HK-2 (cell line): ENCODE data around the gene ZNF414.
"Not testable (repeated sequence)": the region's sequence is repeated elsewhere in the genome, so short reads cannot be mapped to it uniquely, and the experiment has no call there.

Experiments used
- DNase-seq: peaks from one replicate; pipeline ENCODE4 v3.0.0-alpha.2; 2018; ENCODE audit not compliant: unreplicated experiment

The ZNF414 gene, protein sequence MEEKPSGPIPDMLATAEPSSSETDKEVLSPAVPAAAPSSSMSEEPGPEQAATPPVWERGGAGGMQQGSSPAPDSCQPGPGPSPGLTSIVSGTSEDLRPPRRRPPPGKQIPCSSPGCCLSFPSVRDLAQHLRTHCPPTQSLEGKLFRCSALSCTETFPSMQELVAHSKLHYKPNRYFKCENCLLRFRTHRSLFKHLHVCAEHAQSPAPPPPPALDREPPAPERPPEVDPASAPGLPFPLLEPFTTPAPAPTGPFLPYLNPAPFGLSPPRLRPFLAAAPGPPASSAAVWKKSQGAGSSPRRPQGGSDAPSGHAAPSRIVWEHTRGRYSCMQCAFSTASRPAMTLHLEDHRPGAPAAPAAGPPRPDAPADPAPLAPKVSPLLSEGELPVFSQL

DNA sequence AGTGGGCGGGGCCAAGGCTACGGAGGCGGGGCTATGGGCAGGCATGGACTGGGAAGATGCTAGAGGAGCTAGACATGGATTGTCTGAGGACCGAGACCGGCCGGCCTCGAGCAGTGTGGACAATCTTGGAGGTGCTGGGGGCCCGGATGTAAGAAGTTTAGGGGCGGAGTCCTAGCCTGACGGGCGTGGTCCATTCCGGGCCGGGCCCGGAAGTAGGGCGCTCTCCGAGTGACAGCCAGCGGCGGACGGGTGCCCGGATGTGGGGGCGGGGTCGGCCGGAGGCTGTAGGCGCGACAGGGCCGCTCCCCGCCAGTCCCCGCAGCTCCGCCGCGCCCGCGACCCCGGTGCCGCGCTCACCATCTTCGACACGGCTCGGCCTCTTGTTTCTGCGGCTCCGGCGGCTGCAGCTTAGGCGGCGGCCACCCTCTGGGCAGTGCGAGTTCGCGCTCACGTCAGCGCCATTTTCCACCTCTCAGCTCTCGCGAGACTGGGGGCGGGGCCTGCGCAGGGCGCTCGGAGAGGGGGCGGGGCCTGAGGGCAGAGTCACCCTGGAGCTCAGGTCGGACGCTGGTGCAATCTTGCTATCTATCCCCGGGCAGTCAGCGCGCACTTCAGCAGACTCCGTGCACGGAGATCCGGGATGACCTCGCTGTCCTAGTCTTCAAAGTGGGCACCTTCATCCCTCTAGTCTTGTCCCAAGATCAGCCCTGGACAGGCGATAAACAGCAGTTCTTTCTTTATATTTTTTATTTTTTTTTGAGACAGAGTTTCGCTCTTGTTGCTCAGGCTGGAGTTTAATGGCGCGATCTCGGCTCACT lies at the start of gene ZNF414:
TSS of gene ZNF414 (minus strand) at position 481 of the 818 bp plus-strand sequence. CDS start at position 360, 121 bp downstream.
- peak; percentile 97 for DNase-seq

DNA sequence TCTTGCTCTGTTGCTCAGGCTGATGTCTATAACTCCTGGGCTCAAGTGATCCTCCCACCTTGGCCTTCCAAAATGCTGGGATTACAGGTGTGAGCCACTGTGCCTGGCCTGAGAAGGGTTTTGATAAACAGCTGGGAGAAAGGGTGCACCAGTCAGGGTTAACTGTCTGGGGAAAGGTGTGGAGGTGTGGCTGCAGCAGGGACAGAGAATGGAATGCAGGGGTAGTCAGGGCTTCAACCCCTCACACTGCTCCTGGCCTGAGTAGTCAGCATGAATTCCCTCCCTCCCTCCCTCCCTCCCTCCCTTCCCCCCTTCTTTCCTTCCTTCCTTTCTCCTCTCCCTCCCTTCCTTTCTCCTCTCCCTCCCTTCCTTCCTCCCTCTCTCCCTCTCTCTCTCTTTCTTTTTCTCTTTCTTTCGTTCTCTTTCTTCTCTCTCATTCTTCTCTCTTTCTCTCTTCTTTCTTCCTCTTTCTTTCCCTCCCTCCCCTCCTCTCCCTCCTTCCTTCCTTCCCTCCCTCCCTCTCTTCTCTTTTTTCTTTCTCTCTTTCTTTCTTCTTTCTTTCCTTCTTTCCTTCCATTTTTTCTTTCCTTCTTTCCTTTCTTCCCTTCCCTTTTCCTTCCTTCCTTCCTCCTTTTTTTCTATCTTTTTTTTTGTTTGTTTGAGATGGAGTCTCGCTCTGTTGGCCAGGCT lies 47.3 kb upstream of the ZNF414 start:
- no peak for DNase-seq

DNA sequence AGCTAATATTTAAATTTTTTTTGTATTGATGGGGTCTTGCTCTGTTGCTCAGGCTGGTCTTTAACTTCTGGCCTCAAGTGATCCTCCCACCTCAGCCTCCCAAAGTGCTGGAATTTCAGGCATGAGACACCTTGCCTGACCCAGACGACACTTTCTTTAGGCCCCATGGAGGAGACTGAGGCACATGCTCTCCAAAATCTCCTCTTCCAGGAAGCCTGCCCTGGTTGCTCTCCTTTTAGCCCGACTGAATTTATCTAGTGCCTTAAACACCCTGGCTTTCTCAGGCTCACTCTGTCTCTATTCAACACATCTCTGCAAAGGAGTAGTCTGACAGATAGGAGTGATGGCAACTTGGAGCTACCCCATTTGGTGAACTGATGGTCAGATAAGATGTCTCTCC lies 44.4 kb upstream of the ZNF414 start:
- DNase-seq: no peak

DNA sequence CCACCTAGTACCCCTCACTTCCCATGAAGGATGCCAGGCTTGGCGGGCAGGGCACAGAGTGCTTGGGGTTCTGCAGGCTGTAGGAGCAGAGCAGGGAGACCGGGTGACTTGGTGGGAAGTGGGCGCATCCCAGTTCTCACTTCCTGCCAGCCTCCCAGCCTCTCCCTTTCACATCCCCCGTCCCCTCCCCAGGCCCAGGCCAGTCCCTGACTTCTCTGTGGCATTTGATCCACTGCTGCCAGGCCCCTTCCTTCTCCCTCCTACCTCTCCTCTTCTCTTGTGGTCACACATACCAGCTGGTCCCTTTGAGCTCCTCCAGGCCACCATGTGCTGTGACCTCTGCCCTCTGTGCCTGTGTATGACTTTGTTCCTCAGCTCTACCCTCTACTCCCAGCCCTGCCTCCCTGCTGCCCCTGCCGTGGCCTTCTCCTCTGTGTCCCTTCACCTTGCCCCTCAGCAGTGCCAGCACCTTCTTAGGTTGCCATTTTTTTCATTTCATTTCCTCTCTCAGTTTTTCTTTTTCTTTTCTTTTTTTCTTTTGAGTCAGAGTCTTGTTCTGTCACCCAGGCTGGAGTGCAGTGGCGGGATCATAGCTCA lies 43.8 kb upstream of the ZNF414 start:
- DNase-seq: no peak

DNA sequence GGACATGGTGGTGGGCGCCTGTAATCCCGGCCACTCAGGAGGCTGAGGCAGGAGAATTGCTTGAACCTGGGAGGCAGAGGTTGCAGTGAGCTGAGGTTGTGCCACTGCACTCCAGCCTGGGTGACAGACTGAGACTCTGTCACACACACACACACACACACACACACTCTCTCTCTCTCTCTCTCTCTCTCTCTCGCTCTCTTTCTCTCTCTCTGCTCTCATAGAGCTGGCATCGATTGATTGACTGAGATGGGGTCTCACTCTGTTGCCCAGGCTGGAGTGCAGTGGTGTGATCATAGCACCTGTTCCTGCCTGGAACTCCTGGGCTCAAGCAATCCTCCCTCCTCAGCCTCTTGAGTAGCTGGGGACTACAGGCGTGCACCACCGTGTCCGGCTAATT lies 39.8 kb upstream of the ZNF414 start:
- DNase-seq: not testable (repeated sequence)

DNA sequence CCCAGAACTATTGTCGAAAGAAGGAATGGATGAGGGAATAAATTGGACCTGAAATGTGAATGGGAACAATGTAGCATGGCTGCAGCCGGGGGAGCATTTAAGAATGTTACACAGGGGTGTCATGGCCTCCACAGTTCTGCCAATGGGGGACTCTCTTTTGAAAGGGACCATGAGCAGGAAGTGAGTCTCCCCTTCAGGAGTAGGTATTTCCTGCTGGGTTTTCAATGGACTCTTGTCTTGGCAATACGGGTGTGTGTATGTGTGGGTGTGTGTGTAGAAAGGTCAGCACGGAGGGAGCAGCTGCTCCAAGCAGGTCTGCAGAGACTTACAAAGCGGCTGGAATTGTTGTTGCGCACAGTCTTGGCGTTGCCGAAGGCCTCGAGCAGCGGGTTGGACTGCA lies 38.8 kb upstream of the ZNF414 start:
- no peak for DNase-seq

DNA sequence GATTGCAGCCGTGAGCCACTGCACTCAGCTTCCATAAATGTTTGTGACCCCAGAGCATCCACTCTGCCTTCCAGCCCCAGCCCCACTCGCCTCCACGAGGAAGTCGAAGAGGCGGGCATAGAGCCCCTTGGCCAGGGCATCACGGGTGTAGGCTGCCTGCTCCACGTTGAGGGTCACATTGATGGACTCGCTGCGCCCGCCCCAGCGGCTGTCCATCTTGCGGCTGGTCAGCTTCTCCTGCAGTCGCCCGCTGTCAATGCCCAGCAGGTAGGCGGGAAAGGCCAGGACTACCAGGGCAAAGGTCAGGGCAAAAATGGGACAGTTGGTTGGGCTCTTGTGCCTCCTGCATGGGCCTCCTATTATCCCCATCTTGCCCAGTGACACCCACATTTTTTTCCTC lies 36.1 kb upstream of the ZNF414 start:
- no peak for DNase-seq

DNA sequence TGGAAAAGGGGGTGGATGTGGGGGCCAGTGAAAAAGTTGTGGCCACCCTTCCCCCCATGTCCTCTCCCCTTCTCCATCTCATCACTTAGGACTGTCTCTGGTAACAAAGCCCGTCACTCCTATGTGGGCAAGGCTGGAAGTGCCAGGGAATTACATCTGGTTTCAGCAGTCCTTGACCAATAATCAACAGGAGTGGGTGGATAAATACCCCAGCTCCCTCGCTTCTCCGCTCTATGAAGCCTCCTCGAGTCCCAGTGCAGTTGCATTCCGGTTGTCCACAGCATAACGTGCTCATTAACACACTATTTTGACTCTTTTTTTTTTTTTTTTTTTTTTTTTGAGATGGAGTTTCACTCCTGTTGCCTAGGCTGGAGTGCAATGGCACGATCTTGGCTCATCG lies 31.8 kb upstream of the ZNF414 start:
- no peak for DNase-seq

DNA sequence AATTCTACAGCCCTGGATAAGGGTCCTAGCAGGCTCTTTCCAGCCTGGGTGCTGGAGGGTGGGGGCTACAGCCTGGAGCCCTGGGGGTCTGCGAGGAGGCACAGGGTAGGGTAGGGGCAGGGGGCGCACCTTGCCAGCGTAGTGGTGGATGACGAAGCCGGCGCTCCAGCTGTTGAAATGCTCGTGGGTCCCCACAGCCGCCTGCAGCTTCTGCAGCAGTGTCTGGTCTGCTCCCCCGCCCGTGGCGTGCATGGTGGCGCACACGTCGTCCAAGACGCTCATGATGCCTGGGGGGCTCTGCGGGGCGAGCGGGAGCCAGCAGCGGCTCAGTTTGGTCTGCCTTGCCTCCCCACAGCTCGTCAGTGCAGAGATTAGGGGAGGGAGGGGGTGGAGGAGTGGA lies 30.2 kb upstream of the ZNF414 start:
- no peak for DNase-seq

DNA sequence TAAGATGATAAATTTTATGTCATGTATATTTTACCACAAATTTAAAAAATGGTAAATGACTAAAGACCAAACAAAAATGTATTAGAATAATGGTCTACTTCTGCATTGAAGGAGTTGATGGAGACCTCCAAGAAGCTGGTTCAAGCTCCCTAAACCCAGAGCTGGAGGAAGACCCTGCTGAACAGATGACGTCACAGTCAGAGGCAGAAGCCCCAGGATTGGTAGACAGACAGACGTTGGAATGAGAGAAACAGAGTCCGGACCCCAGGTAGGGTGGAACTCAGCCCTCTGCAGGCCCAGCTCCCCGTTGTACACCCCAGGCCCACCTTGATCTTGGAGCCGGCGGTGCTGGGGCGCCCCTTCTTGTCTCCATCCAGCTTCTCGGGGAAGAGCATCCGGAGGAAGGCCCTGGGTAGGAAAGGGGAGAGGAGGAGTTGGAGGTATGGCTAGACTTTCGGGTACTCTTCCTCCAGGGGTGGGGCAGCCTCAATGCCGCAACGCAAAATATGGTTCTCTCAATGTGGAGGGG lies 25.7 kb upstream of the ZNF414 start:
- no peak for DNase-seq

DNA sequence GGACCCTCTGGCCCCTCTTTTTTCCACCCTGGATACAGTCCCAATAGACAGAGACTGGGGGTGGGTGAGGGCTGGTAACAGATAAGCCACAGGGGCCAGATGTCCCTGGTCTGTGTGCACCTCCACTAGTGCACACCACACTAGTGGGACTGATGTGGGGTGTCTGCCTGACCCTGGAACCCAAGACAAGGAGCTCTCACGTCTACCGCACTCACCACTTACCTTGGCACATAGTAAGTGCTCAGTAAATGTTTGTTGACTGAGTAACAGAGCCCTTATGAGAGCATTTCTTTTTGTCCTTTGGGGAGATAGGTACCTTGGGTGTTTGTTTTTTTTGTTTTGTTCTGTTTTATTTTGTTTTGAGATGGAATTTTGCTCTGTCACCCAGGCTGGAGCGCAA lies 23.1 kb upstream of the ZNF414 start:
- DNase-seq: no peak

DNA sequence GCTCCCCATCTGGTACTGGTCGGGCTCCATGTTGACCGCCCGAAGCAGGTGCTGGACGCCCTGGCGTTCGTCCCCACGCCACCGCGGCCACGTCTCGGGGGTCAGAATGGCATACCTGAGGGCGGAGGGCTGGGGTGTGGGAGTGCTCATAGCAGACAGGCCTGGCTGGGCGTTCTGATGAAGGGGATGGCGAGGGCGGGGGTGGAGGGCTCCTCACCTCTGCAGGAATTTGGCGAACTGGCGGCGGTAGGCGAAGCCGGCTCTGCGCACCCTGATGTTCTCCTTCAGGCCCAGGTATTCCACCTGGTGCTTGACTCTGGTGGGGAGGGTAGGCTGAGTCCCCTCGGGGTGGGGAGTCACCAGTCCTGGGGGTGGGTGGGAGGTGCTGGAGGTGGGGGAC lies 22.3 kb upstream of the ZNF414 start:
- DNase-seq: no peak

DNA sequence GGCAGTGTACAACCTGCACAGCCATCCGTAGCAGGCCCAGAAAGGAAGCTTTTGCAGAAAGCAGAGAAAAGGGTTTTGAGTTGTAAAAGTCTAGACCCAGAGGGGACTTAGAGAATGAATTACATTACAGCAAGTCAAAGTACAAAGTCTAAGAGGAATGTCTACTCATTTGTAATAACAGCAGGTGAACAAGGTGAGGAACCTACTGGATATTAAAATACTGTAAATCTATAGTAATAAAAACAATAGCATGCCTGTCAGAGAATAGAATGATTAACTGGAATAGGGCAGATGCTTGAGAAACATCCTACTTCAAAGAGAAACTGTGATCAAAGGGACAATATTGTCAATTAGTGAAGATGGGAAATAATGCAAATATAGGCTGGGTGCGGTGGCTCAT lies 18.3 kb upstream of the ZNF414 start:
- no peak for DNase-seq

DNA sequence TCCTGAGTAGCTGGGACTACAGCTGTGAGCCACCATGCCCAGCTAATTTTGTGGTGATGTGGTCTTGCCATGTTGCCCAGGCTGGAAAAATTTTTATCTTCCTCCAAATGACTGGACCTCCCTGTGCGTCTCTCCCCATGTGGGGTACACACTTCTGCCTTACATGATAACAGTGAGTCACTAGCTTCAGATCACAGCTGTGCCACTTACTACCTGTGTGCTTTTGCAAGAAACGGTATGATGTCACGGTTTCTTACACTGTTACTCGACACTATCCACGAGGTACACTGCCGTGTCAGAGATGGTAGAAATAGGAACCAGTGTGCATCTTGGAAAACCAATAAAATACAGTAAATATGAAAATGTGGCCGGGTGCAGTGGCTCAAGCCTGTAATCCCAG lies 17.5 kb upstream of the ZNF414 start:
- DNase-seq: no peak

DNA sequence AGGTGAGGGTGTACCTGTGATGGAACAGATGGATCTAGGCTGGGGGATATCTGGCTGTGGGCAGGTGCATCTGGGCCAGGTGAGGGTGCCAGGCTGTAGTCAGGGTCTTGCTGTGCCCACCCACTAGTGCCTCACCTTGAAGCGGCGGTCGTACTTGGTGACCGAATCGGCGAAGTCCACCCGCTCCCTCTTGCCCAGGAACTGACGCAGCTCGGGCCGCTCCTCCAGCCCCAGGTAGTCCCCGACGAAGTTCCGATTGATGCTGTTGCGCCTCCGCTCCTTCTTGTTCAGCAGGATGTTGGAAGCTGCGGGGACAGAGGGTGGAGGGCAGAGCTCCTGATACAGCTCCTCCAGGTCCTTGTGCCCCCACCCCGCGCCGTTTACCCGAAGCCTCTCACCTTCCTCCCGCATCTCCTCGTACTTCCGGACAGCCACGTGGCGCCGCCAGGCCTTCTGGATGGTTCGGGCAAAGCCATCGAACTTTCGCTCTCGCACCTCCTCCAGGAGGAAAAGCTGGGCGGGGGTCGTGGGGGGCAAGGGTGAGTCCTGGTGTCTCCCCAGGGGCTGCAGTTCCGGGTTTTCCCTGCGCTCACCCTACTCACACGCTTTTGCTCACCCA lies 16.2 kb upstream of the ZNF414 start:
- no peak for DNase-seq

DNA sequence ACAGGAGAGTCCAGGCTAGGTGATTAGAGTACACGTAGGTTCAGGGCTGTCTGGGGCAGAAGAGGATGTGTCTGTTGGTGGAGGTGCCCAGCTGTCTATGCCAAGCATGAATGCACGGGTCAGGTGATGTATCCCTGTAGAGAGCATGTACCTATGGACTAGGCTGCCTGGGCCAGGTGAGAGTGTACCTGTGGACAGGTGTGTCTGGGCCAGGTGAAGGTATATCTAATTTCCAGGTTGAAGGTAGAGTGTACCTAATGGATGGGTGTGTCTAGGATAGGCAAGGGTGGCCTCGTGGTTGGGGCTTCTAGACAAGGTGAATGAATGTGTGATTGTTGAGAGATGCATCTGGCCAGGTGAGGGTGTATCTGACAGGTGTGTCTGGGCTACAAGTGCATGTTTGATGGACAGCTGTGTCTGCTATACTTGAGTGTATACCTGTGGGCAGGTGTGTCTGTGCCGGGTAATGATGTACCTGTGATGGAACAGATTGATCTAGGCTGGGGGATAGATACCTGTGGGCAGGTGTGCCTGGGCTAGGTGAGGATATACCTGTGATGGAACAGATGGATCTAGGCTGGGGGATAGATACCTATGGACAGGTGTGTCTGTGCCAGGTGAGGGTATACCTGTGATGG lies 15.5 kb upstream of the ZNF414 start:
- no peak for DNase-seq

DNA sequence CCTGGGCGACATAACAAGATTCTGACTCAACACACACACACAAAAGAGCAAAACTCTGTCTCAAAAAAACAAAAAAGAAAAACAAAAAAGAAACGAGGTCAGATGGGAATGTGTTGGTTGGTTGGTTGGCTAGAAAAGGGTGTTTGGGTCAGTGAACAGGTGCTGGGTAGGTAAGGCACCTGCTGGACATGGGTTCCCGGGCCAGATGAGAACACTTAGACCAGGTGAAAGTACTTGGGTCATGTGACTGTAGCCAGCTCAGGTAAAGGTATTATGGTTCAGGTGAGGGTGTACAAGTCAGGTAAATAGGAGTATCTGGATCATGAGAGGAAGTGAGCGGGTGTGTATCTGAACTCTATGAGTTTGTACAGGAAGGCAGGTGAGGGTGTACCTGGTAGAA lies 14.5 kb upstream of the ZNF414 start:
- DNase-seq: no peak

DNA sequence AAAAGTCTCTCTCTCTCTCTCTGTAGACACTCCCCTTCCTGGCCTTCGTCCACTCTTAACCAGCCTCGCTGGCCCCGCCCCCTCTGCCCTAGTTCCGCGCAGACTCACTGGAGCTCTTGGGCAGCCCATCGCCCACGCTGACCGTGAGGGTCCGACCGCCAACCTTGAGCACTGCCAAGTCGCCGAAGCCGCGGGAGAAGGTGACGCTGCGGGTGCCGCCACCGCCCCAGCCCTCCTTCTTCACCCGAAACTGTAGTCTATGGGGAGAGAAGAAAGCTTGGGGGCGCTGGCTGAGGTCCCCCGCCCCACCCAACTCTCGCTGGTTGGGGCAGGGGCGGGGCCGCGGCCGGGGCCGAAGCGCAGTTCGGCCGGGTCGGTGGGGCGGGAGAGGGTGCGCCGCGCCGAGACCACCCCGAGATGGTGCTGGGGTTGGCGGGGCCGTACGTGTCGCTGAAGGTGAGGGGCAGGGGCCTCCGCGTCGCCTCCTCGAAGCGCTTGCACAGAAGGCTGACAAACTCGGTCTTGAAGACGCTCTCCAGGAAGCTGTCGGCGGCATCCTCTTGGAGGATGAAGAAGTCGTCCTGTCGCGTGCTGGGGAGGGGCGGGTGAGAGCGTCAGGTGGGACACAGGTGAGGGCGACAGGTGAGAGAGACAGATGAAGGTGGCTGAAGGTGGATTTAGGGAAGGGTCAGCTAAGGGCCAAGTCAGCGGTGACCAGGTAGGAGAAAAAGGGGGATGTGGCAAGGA lies 12.6 kb upstream of the ZNF414 start:
- DNase-seq: peak; percentile 90

DNA sequence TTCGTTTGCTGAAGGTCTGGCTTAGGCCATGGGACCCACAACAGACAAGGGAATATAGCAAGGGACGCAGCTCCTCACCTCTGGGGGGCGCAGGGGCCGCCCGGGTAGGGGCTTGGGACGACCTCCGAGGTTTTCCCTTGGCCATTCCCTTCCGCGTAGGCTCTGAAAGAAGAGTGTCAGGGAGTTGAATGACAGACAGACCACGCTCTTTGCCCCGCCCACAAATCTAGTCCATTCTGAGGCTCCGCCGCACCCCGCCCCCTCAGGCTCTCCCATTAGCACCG lies 11.4 kb upstream of the ZNF414 start:
- no peak for DNase-seq

DNA sequence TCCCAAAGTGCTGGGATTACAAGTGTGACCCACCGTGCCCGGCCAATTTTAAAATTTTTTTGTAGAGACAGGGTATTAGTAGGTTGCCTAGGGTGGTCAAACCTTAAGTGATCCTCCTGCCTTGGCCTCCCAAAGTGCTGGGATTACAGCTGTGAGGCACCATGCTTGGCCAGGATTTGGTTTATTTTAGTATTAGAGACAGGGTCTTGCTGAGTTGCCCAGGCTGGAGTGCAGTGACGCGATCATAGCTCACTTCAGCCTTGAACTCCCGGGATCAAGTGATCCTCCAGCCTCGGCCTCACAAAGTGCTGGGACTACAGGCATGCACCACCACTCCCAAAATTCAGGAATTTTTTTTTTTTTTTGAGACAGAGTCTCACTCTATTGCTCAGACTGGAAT lies 5.4 kb upstream of the ZNF414 start:
- no peak for DNase-seq

DNA sequence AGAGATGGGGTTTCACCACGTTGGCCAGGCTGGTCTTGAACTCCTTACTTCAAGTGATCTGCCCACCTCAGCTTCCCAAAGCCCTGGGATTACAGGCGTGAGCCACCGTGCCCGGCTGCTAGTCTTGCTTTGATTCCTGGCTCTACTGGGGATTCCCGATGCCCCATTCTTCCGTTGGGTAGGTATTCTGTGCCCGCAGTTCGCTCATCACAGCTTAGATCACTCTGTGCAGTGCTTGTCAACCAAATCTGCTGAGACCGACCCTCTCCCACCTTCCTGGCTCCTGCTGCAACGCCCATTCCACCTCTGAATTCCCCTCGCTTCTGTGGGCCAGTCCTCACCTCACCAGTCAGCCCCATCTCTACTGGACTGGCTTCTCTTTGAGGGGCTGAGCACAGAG lies 4.6 kb upstream of the ZNF414 start:
- DNase-seq: no peak
